Mesodermal cell (in vitro differentiated cells): Measurements from ENCODE around the gene HHIPL2.

ENCODE experiments used
- H3K27ac ChIP-seq: 2 replicates; pipeline ENCODE4 v1.7.0; 2013; ENCODE audit warnings: mild to moderate bottlenecking, low read depth, low read length, moderate library complexity; ENCODE audit not compliant: severe bottlenecking
- H3K36me3 ChIP-seq: 2 replicates; pipeline ENCODE4 v1.7.1; 2013; ENCODE audit warnings: mild to moderate bottlenecking, low read length, moderate library complexity; ENCODE audit not compliant: control insufficient read depth, insufficient read depth
- H3K4me1 ChIP-seq: one replicate; pipeline ENCODE4 v1.7.1; 2013; ENCODE audit warnings: mild to moderate bottlenecking, low read length; ENCODE audit not compliant: insufficient read depth, control insufficient read depth, poor library complexity, severe bottlenecking
- H3K4me3 ChIP-seq: 2 replicates; pipeline ENCODE4 v1.7.0; 2013; ENCODE audit warnings: low read length, control low read depth, mild to moderate bottlenecking; ENCODE audit not compliant: insufficient read depth, poor library complexity, severe bottlenecking; ENCODE audit errors: extremely low read depth
- H3K9me3 ChIP-seq: 2 replicates; pipeline ENCODE4 v1.7.1; 2013; ENCODE audit warnings: mild to moderate bottlenecking, low read length, moderate library complexity; ENCODE audit not compliant: control insufficient read depth
- WGBS, 2 experiments: methylation state at CpG; one replicate each; pipeline ENCODE4 v1.1.5; 2013; ENCODE audit warnings: missing lambda C conversion rate in 2 of 2; ENCODE audit not compliant: insufficient coverage in 2 of 2; 5-methylcytosine and 5-hydroxymethylcytosine counted together

The HHIPL2 gene

DNA sequence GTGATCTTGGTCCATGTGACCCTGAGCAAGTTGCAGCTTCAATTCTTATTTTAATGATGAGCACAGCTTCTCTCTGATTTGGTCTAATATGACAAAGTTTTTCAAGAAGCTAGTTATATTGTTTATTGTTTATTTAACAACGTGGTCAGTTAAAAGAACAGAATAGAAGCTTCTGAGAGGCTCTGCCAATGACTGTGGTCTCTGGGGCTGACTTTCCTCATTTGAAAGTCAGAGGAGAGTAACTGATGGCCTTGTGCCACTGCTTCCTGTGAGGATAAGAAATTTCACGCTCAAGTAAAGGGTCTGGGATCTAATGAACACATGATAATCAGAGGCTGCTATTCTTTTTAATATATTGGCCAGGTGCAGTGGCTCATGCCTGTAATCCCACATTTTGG lies 7.3 kb downstream of the HHIPL2 start:
- WGBS, 2 experiments: 89 to 92% methylated on average over 2 of the region's 2 CpGs
- Histone ChIP-seq H3K9me3 (no peaks in the 10 kb centered on the region), H3K36me3 (no peaks in the 10 kb centered on the region), H3K27ac (no peak overlapping the region), H3K4me3 (no peak overlapping the region), H3K4me1 (peaks cover 4% of the 10 kb centered on the region)

DNA sequence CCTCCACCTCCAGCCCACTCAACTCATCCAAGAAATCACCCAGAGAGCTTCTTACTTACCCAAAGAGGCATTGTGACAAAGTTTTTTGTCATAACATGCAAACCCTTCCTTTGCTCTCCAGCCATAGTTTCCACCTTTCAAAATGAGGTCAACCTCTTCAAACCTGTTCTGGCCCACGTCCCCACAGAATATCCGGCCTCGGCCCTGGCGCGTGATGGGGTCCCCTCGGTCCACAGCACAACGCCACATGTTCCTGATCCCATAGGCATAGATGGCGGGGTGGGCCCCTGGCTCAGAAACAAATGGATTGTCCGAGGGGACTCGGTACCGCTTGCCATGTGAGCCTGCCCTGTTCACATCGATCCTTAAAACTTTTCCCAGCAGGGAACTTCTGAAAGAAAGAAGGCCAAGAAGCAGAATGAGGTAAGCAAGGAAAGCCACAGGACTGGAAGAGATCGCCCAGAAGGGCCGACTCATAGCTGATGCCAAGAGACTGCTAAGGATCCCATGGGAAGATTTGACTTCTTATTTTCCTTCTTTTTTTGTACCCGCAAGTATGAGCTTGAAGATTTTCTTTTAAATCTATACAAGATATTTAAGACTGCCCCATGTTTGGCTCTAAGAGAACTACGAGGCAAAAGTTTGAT lies 7.8 kb downstream of the HHIPL2 start:
- H3K27ac ChIP-seq: no peak overlapping the region
- H3K4me3 ChIP-seq: no peak overlapping the region
- 93 to 94% methylated on average over 12 to 13 of the region's 16 CpGs for WGBS, 2 experiments
- no peaks in the 10 kb centered on the region for H3K4me1 ChIP-seq
- H3K36me3 ChIP-seq: no peaks in the 10 kb centered on the region
- H3K9me3 ChIP-seq: no peaks in the 10 kb centered on the region

DNA sequence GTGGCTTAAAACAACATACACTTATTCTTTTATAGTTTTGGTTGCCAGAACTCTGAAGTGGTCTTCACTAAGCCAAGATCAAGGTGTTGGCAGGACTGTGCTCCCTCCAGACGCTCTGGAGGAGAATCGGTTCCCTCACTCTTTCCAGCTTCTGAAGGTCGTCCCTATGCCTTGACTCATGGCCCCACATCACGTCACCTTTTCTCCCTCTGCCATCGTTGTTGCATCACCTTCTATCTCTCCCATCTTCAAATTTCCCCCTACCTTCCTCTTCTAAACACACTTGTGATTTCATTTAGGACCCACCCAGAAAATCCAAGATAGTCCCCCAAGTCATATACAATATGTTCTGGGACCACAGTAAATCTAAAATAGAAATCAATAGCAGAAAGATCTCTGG lies 12.4 kb downstream of the HHIPL2 start:
- H3K4me3 ChIP-seq: no peak overlapping the region
- H3K4me1 ChIP-seq: no peaks in the 10 kb centered on the region
- no peaks in the 10 kb centered on the region for H3K36me3 ChIP-seq
- no peaks in the 10 kb centered on the region for H3K9me3 ChIP-seq
- 91 to 92% methylated on average over 5 of the region's 5 CpGs for WGBS, 2 experiments
- no peak overlapping the region for H3K27ac ChIP-seq

DNA sequence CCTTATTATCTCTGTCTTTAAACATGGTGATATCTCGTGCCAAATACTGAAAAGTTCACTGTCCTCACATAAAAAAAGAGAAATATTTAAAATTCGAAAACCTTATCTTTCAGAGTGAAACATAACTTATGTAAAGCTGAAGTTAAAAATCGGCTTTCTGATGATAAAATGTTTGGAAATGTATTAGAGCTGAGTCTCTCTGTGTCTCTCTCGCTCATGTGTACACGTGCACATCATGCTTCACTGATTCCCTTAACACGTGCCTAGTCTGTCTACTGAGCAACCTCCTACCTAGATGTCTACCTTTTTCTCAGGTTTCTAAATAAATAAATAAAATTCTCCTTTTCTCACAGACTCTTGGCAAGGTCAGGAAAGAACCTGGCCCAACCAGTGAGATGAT lies 17.1 kb downstream of the HHIPL2 start:
- 87 to 100% methylated on average over 1 to 3 of the region's 6 CpGs for WGBS, 2 experiments

DNA sequence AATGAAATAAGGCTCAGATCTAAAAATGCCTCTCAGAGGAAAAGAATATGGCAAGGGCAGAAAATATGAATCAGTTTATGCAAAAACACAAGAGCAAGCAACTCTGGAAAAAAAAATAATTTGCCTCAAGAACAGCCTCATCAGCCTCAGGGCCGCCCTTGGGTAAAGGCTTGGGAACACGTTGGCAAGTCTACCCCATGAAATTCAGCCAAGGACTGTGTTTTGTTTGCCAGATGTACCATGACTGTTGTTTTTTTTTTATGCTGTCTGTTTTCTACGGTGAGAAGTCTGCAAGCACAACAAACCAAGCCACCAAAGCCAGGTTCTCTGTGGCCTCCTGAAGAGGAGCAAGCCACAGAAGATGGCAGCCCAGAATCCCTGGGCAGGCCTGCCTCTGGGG lies 18.0 kb downstream of the HHIPL2 start:
- Histone ChIP-seq H3K36me3 (no peaks in the 10 kb centered on the region), H3K4me1 (no peaks in the 10 kb centered on the region), H3K27ac (no peak overlapping the region), H3K4me3 (no peak overlapping the region), H3K9me3 (no peaks in the 10 kb centered on the region)
- WGBS, 2 experiments: 82 to 84% methylated on average over 2 to 3 of the region's 3 CpGs

More for the DNA sequence above, 17.1 kb downstream of the HHIPL2 start:
- Histone ChIP-seq H3K4me3 (no peak overlapping the region), H3K4me1 (no peaks in the 10 kb centered on the region), H3K9me3 (no peaks in the 10 kb centered on the region), H3K36me3 (no peaks in the 10 kb centered on the region), H3K27ac (no peak overlapping the region)

DNA sequence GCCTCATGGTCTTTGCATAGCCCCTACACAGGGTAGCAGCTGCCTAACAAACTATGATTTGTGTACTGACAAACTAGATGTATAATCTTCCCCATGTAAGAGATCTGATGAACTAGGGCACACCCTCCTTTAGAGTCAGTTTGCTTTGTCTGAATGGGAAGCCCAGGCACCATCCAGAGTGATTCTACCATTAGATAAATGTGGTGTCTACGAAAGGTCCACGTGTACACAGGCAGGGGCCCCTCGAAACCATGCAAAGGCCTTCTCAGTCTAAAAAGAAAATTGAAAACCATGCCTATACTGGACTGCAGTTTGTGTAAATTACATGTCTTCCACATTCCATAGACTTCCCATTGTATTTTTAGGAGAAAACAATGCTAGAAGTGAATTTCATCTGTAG lies 18.7 kb downstream of the HHIPL2 start:
- Histone ChIP-seq H3K4me3 (no peak overlapping the region), H3K36me3 (no peaks in the 10 kb centered on the region), H3K27ac (no peak overlapping the region), H3K9me3 (no peaks in the 10 kb centered on the region), H3K4me1 (no peaks in the 10 kb centered on the region)
- no CpG with 5 or more reads among the region's 3 CpGs for WGBS, 2 experiments

DNA sequence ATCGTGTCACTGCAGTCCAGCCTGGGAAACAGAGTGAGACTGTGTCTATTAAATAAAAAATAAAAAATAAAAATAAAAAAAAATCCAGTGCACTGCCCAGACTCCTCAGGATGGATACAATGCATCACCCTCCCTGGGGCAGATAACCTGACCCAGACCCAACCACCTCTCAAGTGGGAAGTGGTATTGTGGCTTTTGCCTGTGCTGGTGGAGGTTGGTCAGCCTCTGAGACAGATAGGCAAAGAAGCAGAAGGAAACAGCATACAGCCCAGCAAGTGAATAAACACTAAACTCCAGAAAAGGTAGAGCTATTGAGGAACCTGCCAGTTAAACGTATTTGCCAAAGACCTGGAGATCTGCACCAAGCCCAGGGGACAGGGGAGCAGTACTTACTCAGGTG lies 22.0 kb downstream of the HHIPL2 start:
- Histone ChIP-seq H3K4me3 (no peak overlapping the region), H3K27ac (no peak overlapping the region), H3K4me1 (no peaks in the 10 kb centered on the region), H3K9me3 (no peaks in the 10 kb centered on the region), H3K36me3 (no peaks in the 10 kb centered on the region)
- WGBS, 2 experiments: 88 to 90% methylated on average over 1 of the region's 2 CpGs

DNA sequence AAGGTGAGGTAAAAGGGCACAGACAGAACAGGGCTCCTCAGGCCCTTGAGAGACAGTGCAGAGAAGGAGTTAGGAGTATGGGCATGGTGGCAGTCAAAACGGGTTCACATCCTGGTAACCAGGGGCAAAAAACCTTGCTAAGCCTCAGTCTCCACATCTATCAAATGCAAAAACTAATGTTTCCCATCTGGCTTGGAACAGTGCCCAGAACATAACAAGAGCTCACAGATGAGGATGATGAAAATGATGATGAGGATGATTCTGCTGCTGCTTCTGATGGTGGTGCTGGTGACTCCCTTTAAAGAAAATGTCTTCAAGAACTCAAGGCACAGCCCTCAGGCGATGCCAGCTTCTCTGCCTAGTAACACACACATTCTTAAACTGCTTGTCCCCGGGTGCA lies 24.1 kb downstream of the HHIPL2 start:
- Histone ChIP-seq H3K27ac (no peak overlapping the region), H3K4me3 (no peak overlapping the region), H3K9me3 (no peaks in the 10 kb centered on the region), H3K36me3 (no peaks in the 10 kb centered on the region), H3K4me1 (no peaks in the 10 kb centered on the region)
- 100% methylated on average over 2 of the region's 3 CpGs; no CpG with 5 or more reads in 1 of the 2 experiments for WGBS, 2 experiments

DNA sequence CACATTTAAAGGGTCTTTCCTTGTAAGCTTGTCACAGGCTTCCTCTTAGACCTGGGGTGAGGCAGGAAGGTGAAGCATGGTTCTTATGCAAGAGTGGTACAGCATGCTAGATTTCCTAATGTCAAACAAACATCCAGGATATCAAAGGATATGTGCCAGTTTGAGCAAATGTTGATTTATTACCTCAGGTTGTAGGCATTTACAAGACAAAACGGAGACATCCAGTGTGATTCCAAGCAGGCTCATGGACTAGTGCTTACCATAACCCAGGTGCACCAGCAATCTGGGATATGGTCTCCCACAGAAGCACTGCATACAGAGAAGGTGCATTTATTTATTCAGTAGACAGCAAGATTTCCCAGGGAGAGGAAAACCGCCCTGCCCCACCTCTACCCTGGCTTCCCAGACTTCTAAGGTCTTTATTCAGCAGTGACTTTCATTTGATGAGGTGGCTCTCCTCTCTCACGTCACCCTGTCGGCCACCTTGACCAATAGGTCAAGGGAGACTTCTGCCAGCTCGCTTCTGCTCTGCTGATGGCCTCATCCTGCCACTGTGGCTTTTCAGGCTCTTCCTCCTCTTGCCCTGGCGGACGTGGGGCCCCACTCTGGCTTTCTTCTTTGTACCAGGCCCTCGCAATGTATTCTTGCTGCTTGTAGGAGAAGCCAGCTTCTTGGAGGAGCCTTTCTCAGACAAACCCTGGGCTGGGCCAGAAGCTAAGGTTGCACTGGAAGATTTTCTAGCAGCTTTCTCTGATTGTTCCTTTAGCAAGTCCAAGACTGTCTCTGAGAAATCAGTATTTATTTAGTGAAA lies 25.6 kb downstream of the HHIPL2 start:
- Histone ChIP-seq H3K9me3 (no peaks in the 10 kb centered on the region), H3K4me1 (no peaks in the 10 kb centered on the region), H3K36me3 (no peaks in the 10 kb centered on the region), H3K27ac (no peak overlapping the region), H3K4me3 (no peak overlapping the region)
- WGBS, 2 experiments: 95 to 97% methylated on average over 6 to 7 of the region's 8 CpGs

DNA sequence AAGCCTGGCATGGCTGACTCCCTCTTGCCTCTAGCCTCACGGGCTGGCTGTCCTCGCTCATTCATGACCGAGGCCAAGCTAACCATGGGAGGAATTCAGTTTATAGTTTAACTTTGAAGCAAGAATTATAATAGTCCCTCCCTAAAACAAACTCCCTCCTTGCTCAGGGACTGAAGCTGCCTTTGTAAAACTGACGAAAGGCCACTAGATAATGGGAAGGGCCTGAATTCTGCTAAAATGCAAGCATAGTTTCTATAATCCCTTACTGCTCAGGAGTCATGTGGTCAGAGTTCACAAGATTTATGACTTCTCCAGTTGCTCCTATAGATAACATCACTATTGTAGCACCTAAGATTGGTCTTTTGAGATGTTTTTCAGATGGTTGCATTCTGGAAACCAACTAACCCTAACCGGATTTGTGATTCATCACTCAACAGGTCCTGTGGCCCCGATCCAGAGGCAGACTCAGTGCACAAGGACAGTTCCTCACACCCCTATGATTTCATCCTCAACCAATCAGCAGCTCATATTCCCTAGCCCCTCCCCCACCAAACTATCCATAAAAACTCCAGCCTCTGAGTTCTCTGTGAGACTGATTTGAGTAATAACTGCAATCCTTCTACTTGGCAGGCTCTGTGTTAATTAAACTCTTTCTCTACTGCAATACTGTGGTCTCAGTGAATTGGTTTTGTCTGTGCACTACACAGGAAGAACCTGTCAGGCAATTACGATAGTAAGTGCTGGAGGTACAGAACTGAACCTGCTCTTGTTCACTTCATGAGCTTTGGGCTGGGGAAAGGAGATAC lies 26.4 kb downstream of the HHIPL2 start:
- Histone ChIP-seq H3K4me1 (no peaks in the 10 kb centered on the region), H3K27ac (no peak overlapping the region), H3K4me3 (no peak overlapping the region), H3K9me3 (no peaks in the 10 kb centered on the region), H3K36me3 (no peaks in the 10 kb centered on the region)
- WGBS, 2 experiments: 82 to 93% methylated on average over 4 to 5 of the region's 7 CpGs
